NCI-H2171 treated with DMSO at 0.1 percent for 48 hours (cell line): ENCODE data around the gene DOLPP1.
"Not testable (repeated sequence)": the region's sequence is repeated elsewhere in the genome, so short reads cannot be mapped to it uniquely, and the experiment has no call there.

ENCODE experiments used
- DNase-seq: peaks from one replicate; lab custom pipeline; 2025; lab: John Stamatoyannopoulos, UW

DOLPP1 gene

DNA sequence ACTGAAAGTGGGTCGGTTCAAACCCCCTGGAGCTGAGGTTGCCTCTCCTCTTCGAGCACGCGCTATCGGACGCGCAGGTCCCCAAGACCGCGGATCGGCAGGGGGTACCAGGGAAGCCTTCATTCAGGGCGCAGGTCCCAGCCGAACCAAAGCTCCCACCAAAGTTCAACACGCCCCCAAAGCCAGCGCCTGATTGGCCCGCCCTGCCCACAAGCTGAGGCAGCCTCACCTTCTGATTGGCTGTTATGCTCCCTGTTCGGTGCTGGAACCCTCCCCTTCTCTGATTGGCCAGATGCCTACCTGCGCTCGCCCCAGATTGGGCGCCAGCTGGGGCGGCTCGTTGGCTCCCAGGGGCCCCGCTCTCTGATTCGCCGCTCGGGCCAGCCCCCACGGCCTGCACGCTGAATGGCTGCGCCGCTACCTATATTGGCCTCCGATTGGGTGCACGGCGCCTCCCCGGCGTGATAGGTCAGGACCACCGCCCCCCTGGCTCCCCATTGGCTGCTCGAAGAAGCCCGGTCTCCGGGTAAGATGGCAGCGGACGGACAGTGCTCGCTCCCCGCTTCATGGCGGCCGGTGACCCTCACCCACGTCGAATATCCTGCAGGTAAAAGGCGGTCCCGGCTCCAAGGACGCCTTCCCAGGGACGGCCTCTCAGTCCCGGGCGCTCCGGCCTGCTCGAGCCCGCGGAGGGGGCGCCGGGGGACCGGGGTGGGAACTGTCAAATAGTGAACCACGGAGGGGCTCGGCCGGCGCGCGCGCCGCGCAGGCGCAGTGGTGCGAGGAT, at the start of gene DOLPP1:
TSS of gene DOLPP1 (plus strand) at position 511 of the 787 bp plus-strand sequence. CDS start at position 532, 21 bp downstream.
- peak; percentile 100 for DNase-seq

GRCh38 chr9:129031514-129031913, 49.4 kb upstream of the DOLPP1 start:
- DNase-seq: no peak

DNA sequence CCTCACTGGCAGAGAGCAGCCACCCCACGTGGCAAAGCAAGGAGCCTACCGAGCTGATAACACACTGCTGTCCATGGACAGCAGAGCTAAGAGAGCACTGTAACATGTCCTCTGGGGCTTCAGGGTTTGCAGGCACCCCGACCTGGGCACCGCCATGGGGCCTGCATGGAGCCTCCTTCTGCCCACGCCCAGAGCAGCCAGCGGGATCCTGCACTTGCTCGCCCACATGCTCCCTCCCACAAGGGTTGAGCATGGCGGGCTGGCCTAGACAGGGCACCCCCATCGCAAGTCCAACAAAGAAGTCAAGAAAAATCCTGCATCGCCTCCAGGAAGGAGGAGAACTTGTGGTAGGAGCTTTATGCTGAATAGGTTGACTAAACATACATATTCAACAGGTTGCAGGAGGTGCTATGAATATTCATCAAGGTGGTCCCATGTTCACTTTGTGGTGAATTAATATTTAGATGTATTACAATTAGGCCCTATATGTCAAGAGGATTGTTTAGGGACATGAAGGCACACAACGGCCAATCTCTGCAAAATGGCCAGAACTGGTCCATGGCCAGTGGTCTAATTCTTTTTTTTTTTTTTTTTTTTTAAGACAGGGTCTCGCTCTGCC, 48.3 kb upstream of the DOLPP1 start:
- no peak for DNase-seq

GRCh38 chr9:129033216-129033615, 47.7 kb upstream of the DOLPP1 start:
- DNase-seq: no peak

DNA sequence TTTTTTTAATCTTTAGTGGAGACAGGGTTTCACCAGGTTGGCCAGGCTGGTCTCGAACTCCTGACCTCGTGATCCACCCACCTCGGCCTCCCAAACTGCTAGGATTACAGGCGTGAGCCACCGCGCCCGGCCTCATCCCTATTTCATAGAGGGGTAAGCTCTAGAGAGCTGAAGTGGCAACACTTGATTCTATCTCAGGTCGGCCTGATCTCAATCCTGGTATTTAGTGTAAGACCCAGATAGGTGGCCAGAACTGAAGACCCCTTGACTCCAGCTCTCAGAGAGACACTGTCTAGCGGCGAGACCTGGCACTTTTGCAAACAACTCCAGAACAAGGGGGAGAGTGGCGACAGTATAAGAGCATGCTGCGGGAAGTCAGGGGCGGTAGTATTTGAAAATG, 45.1 kb upstream of the DOLPP1 start:
- not testable (repeated sequence) for DNase-seq

- peak; percentile 100 for DNase-seq
These were observed 44.5 kb upstream of the DOLPP1 start, which contains the start of gene MIGA2 for GRCh38 chr9:129036241-129036922. TSS of gene MIGA2 (plus strand) at chr9:129036626. CDS start at chr9:129040595, 3,969 bp downstream.

GRCh38 chr9:129036923-129037766, 43.8 kb upstream of the DOLPP1 start:
- no peak for DNase-seq

DNA sequence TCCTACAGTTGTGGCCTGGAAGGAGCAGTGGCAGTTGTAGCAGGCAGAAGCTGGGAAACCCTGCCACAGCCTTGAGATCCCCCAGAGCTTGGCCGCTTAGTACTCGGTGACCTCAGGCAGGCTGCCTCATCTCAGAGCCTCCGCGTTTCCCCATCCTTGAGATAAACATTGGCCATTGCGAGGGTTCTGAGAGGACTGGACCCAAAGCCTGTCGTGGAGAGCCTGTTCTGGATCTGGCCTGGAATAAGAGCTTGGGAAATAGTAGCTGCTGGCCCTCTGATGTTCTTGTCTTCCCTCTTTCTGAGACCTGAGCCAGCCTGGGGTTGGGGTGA, 43.2 kb upstream of the DOLPP1 start:
- no peak for DNase-seq

DNA sequence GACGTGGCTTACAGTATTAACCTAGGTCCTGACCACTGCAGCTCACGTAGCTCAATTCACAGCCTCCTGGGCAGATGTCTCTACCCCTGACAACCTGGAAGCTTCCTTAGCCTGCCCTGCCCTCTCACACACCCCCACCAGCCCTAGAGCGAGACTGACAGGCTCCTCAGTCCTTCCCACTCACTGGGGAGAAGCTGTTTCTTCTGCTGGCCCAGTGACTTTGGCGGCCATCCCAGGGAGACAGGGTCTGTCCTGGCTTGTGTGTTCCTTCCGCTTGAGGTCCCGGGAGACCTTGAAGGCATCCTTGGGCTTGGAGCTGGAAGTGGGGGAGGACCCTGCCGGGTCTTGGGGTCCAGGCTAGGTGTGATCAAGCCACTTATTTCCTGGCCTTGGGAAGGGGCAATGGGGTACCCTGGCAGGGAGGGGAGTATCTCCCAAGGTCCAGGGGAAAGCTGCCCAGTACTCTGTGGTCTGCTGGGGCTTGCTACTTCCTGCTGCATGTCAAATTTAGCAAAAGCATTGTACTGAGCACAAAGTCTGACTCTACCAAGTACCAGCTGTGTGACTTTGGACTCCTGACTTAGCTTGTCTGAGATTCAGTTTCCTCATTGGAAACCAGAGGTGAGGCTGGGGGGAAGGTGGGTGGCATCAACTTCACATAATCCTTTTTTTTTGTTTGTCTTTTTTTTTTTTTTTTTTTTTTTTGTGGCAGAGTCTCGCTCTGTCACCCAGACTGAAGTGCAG, 42.6 kb upstream of the DOLPP1 start:
- DNase-seq: no peak

DNA sequence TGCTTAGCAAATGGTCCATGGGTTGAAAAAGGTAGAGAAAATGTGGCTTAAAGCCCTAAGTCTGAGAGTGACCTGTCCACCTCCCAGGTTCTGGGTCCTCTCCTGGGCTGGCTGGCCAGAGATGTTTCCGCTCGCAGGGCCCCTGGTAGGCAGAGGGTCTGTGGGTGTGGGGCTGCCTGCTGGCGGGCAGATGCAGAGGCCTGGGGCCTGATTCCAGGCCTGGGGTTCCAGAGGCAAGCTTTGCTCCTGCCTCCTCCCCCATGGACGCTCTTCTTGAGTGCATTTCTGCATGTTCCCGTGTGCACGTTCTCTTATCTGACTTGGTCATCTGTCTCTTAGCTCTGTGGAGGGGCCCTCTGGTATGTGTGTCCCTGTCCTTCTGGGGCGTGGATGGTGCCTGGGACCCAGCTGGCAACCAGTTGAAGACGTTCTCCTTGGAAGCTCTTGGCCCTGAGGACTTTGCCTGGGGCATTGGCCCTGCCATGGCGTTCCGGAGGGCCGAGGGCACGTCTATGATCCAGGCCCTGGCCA, 40.7 kb upstream of the DOLPP1 start:
- no peak for DNase-seq

- no peak for DNase-seq
These were observed 38.9 kb upstream of the DOLPP1 start for GRCh38 chr9:129042016-129042415.

- peak; percentile 73 for DNase-seq
These were observed 28.3 kb upstream of the DOLPP1 start for GRCh38 chr9:129052592-129052991.

DNA sequence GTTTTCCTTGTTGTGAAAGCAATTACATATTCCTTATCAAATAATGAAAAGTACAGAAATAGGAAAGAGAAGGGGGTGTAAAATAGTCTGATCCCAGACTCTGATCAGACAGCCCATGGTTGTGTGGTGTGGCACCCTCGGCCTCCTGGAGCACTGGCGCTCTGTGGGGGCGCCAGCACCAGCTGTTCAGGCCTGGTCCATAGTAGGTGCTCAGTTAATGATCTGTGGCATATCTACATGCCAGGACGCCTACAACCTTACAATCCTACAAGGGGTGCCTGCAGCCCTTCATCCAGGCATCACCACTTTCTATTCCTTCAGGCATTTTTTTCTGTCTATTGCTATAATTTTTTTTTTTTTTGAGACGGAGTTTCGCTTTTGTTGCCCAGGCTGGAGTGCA, 27.9 kb upstream of the DOLPP1 start:
- DNase-seq: no peak

GRCh38 chr9:129054163-129054851, 26.6 kb upstream of the DOLPP1 start:
- DNase-seq: no peak

DNA sequence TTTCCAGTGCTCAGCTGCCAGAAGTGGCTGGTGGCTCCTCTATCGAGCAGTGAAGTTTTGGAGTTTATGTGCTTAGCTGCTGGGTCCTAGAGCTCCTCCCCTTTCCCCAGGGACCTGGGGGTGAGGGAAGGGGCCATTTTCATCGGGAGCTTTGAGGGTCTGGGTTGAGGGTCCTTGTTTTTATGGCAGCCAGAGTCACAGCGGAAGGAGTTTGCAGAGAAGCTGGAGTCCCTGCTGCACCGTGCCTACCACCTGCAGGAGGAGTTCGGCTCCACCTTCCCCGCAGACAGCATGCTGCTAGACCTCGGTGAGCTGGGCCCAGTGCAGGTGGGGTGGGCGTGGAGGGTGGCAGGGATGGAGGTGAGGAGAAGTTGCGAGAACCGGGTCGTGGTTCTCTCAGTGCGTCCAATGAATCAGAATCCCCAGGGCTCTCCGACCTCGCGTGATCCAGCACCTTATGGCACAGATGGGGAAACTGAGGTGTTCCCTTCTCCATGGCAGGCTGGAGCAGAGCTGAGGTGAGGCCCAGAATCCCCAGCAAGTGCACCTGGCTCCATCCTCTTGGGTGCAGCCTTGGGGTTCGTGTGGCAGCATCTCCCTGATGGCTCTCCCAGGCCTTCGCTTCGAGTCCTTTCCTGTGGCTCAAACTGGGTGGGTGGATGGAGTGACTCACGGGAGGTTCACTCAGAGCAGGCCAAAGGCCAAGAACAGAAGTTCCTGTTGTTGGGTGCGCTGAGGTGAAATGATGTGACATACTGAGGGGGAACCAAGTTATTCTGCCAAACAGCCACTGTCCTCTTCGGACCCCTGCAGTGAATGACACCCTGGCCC, 21.7 kb upstream of the DOLPP1 start:
- DNase-seq: no peak

GRCh38 chr9:129059796-129060785, 20.8 kb upstream of the DOLPP1 start:
- DNase-seq: no peak

DNA sequence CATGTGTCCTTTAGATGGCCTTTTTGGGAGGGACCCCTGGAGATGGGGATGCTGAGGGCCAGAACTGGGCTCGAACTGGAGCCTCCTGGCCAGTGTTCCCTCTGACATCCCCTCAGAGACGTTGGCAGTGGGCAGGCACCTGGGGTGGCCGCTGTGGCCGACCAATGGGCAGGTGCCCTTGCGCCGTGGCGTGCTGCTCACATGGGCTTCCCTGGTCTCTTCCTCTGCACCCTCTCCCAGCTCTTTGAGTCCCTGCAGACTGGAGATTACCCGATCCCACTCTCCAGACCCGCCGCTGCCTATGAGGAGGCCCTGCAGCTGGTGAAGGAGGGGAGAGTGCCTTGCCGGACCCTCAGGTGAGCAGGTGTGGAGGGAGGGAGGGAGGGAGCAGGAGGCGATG, 19.9 kb upstream of the DOLPP1 start:
- no peak for DNase-seq

DNA sequence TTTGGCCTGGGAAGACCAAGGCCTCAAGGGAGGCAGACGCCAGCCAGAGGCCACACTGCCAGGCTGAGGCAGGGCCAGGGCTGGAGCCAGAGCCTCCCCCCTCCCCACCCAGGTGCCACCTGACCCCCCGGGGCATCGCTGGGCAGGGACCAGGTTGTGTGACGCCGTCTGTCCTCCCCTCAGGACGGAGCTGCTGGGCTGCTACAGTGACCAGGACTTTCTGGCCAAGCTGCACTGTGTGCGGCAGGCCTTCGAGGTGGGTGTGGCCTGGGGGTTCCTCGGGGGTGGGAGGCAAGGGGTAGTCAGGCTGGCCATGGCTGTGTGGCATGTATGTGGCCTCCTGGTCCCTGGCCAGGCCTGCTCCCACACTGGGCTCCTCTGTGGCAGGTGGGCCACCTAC, 17.9 kb upstream of the DOLPP1 start:
- DNase-seq: no peak
